Measurements from ENCODE around the gene ARPC4. TPM values are rescaled to one million over a fixed set of nuclear protein-coding genes. Genes with fewer than 3 reads are reported as not detected.

ARPC4 gene
- total and polyA plus RNA-seq, 2 of the 13 experiments (the other 11 are each of a cell fraction or from before 2014, with no cell fraction given) = 30.1 to 83.6 TPM

GRCh38 chr3:9749645-9750555 lies 43.0 kb upstream of the ARPC4 start, which contains the start of gene OGG1 (continued):
- TF ChIP-seq ZBTB38 (CRISPR knock-in tag; IDR thresholded peaks at IDR 0.05) = 0 out of 2 replicates have a peak, but pooled peaks have one; percentile 24
- TF ChIP-seq PATZ1 (CRISPR knock-in tag; IDR thresholded peaks at IDR 0.05) = peak; percentile 64; the same call in 1 of the 2 replicates
- peak; percentile 80; the same call in 1 of the 2 replicates for TF ChIP-seq ZFP41 (CRISPR knock-in tag; IDR thresholded peaks at IDR 0.05; ENCODE audit: borderline replicate concordance)
- TF ChIP-seq NFAT5 (CRISPR knock-in tag; IDR thresholded peaks at IDR 0.05) = 0 out of 2 replicates have a peak, but pooled peaks have one; percentile 41
- no peak for TF ChIP-seq ZKSCAN1 (IDR thresholded peaks at IDR 0.05; ENCODE audit: low read length)
- TF ChIP-seq ZNF670 (CRISPR knock-in tag; IDR thresholded peaks at IDR 0.05; ENCODE audit: borderline replicate concordance) = no peak; the same call in 1 of the 2 replicates
- no peak for TF ChIP-seq RBM39 (IDR thresholded peaks at IDR 0.05; ENCODE audit: low read depth, low read length, poor library complexity, severe bottlenecking)
- peak; percentile 15; the same call in 1 of the 2 replicates for TF ChIP-seq GATA4 (IDR thresholded peaks at IDR 0.05; ENCODE audit: borderline replicate concordance, low read depth)
- no peak for TF ChIP-seq SMARCC2 (IDR thresholded peaks at IDR 0.05)
- no peak for TF ChIP-seq SRF (IDR thresholded peaks at IDR 0.05; ENCODE audit: low read depth, low read length)
- TF ChIP-seq ZFX (CRISPR knock-in tag; IDR thresholded peaks at IDR 0.05; ENCODE audit: low read depth) = peak; percentile 88

Measured in HepG2 (cell line).